ENCODE measurements around the gene TAMM41. TPM values are rescaled to one million over a fixed set of nuclear protein-coding genes. Genes with fewer than 3 reads are reported as not detected.

The TAMM41 gene
- total RNA-seq, 4 donors from 2014 or later, result 3.6 to 26.8 (median 6.5) TPM

- Histone ChIP-seq H3K4me3 (no peak overlapping the region), H3K27ac (no peak overlapping the region), H3K4me1 (no peaks in the 10 kb centered on the region), H3K9me3 (no peaks in the 10 kb centered on the region), H3K36me3 (peaks cover 0 to 74% of the 10 kb centered on the region in 2 donors), H3K27me3 (no peaks in the 10 kb centered on the region)
- WGBS, 2 donors (ENCODE audit: low coverage in 1 of 2), result 60% methylated on average over 1 of the region's 1 CpG; no CpG with 5 or more reads in 1 of the 2 donors
- ATAC-seq, result no peak
- TF ChIP-seq POLR2AphosphoS5 (IDR thresholded peaks at IDR 0.05) (no peak), POLR2A (IDR thresholded peaks at IDR 0.05) (no peak), EP300 (IDR thresholded peaks at IDR 0.05) (no peak)
- TF ChIP-seq, protein P1, sequence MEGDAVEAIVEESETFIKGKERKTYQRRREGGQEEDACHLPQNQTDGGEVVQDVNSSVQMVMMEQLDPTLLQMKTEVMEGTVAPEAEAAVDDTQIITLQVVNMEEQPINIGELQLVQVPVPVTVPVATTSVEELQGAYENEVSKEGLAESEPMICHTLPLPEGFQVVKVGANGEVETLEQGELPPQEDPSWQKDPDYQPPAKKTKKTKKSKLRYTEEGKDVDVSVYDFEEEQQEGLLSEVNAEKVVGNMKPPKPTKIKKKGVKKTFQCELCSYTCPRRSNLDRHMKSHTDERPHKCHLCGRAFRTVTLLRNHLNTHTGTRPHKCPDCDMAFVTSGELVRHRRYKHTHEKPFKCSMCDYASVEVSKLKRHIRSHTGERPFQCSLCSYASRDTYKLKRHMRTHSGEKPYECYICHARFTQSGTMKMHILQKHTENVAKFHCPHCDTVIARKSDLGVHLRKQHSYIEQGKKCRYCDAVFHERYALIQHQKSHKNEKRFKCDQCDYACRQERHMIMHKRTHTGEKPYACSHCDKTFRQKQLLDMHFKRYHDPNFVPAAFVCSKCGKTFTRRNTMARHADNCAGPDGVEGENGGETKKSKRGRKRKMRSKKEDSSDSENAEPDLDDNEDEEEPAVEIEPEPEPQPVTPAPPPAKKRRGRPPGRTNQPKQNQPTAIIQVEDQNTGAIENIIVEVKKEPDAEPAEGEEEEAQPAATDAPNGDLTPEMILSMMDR (IDR thresholded peaks at IDR 0.05), result no peak
Measured at GRCh38 chr3:11789412-11789811, 57.3 kb downstream of the TAMM41 start.

DNA sequence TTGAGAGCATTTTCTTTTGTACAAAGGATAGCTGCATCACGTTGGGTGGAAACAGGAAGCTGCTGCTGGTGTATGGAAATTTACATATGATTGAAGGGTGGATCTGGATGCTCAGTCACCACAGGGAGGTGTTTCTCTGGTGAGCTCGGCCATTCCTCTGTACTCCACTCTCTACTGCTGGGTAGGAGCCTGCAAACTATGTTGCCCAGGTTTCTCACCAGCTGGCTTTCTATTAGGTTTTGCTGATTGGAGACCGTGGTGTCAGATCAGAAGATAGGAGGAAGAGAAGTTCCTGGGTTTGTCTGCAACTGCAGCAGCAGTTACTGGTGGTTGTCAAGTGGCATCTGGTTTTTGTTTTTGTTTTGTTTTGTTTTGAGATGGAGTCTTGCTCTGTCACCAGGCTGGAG, 61.7 kb downstream of the TAMM41 start:
- peaks cover 0 to 38% of the 10 kb centered on the region in 2 donors for H3K36me3 ChIP-seq
- H3K9me3 ChIP-seq, result no peaks in the 10 kb centered on the region
- no peak overlapping the region for H3K27ac ChIP-seq
- no peak overlapping the region for H3K4me3 ChIP-seq
- no peaks in the 10 kb centered on the region for H3K27me3 ChIP-seq
- H3K4me1 ChIP-seq, result no peaks in the 10 kb centered on the region
- no peak for TF ChIP-seq POLR2A (IDR thresholded peaks at IDR 0.05)
- TF ChIP-seq EP300 (IDR thresholded peaks at IDR 0.05), result no peak
- TF ChIP-seq POLR2AphosphoS5 (IDR thresholded peaks at IDR 0.05), result no peak
- TF ChIP-seq, protein P1 (IDR thresholded peaks at IDR 0.05), result no peak
- no peak for ATAC-seq
- 56 to 76% methylated on average over 2 to 3 of the region's 3 CpGs for WGBS, 2 donors (ENCODE audit: low coverage in 1 of 2)

DNA sequence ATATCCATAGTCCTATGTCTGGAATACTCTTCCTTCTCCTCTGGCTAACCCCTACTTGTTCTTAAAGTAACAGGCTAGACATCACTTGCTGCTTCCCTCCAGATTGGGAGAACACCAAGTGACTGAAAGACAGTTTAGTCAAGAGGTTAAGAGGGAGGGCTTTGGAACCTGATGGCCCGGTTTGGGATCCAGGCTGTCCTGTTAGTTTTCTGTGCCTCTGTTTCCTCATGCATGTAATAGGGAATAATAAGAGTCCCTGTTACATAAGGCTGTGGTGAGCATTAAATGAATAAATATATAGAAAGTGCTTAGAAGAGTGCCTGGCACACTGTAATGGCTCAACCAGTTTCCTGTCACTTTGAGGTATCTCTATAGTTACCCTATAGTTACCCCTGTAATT, 66.3 kb downstream of the TAMM41 start:
- H3K4me3 ChIP-seq, result no peak overlapping the region
- no peak for TF ChIP-seq POLR2AphosphoS5 (IDR thresholded peaks at IDR 0.05)
- TF ChIP-seq POLR2A (IDR thresholded peaks at IDR 0.05), result no peak
- TF ChIP-seq EP300 (IDR thresholded peaks at IDR 0.05), result no peak
- TF ChIP-seq, protein P1 (IDR thresholded peaks at IDR 0.05), result no peak
- H3K4me1 ChIP-seq, result no peaks in the 10 kb centered on the region
- H3K27ac ChIP-seq, result no peak overlapping the region
- no peaks in the 10 kb centered on the region for H3K27me3 ChIP-seq
- no peaks in the 10 kb centered on the region for H3K9me3 ChIP-seq
- WGBS, 2 donors (ENCODE audit: low coverage in 1 of 2), result 92% methylated on average over 1 of the region's 1 CpG; no CpG with 5 or more reads in 1 of the 2 donors
- no peak for ATAC-seq
- peaks cover 0 to 25% of the 10 kb centered on the region in 2 donors for H3K36me3 ChIP-seq

DNA sequence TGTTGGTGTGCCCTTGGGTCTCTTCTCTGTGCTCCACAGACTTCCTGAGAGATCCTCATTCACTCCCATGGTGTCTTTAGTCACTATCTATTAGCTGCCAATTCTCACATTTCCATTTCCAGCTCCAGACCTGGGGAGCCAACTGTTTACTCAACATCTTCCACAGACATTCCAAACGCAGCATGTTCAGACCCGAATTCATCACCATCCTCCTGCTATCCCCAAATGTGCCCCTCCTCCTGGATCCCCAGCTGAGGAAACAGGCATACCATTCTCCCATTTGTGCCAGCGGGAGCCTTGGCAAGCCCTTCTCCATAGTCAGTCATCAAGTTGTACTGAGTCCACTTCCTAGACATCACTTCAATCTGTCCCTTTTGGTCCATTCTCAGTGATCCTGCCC, 67.1 kb downstream of the TAMM41 start:
- no peak for ATAC-seq
- Histone ChIP-seq H3K4me3 (no peak overlapping the region), H3K4me1 (no peaks in the 10 kb centered on the region), H3K9me3 (no peaks in the 10 kb centered on the region), H3K27ac (no peak overlapping the region), H3K27me3 (no peaks in the 10 kb centered on the region), H3K36me3 (peaks cover 0 to 25% of the 10 kb centered on the region in 2 donors)
- TF ChIP-seq POLR2AphosphoS5 (IDR thresholded peaks at IDR 0.05), result no peak
- TF ChIP-seq, protein P1 (IDR thresholded peaks at IDR 0.05), result no peak
- no peak for TF ChIP-seq EP300 (IDR thresholded peaks at IDR 0.05)
- TF ChIP-seq POLR2A (IDR thresholded peaks at IDR 0.05), result no peak
- WGBS, 2 donors (ENCODE audit: low coverage in 1 of 2), result 72 to 84% methylated on average over 3 of the region's 3 CpGs

- no peak for TF ChIP-seq EP300 (IDR thresholded peaks at IDR 0.05)
- no peak for TF ChIP-seq POLR2AphosphoS5 (IDR thresholded peaks at IDR 0.05)
- no peak for TF ChIP-seq POLR2A (IDR thresholded peaks at IDR 0.05)
- TF ChIP-seq, protein P1 (IDR thresholded peaks at IDR 0.05), result no peak
- Histone ChIP-seq H3K36me3 (peaks cover 0 to 25% of the 10 kb centered on the region in 2 donors), H3K27me3 (no peaks in the 10 kb centered on the region), H3K9me3 (no peaks in the 10 kb centered on the region), H3K4me1 (no peaks in the 10 kb centered on the region), H3K27ac (no peak overlapping the region), H3K4me3 (no peak overlapping the region)
- no peak for ATAC-seq
- 100% methylated on average over 1 to 2 of the region's 2 CpGs for WGBS, 2 donors (ENCODE audit: low coverage in 1 of 2)
Measured at GRCh38 chr3:11778248-11778647, 68.4 kb downstream of the TAMM41 start.

Measured in gastroesophageal sphincter (tissue), 4 donors.